ENCODE results near the gene MLEC. TPM values are rescaled to one million over a fixed set of nuclear protein-coding genes. Genes with fewer than 3 reads are reported as not detected.

Gene MLEC
- total and polyA plus RNA-seq, 2 of the 13 experiments (the other 11 are each of a cell fraction or from before 2014, with no cell fraction given): 49.8 to 156 TPM

- TF ChIP-seq TFDP2 (CRISPR knock-in tag; IDR thresholded peaks at IDR 0.05) (peak; percentile 66; the same call in 1 of the 2 replicates), HBP1 (CRISPR knock-in tag; IDR thresholded peaks at IDR 0.05; ENCODE audit: low read depth) (0 out of 2 replicates have a peak, but pooled peaks have one; percentile 37), ZSCAN31 (CRISPR knock-in tag; IDR thresholded peaks at IDR 0.05; ENCODE audit: low read depth) (peak; percentile 76; the same call in 1 of the 2 replicates), HDAC2 (CRISPR knock-in tag; IDR thresholded peaks at IDR 0.05) (peak; percentile 30; the same call in 1 of the 2 replicates), ETV5 (CRISPR knock-in tag; IDR thresholded peaks at IDR 0.05; ENCODE audit: borderline replicate concordance) (0 out of 2 replicates have a peak, but pooled peaks have one; percentile 52), RXRA (CRISPR knock-in tag; IDR thresholded peaks at IDR 0.05) (peak; percentile 63), SOX6 (IDR thresholded peaks at IDR 0.05) (no peak), SOX6 (CRISPR knock-in tag; IDR thresholded peaks at IDR 0.05) (no peak), THAP8 (CRISPR knock-in tag; IDR thresholded peaks at IDR 0.05; ENCODE audit: borderline replicate concordance) (no peak), E2F2 (CRISPR knock-in tag; IDR thresholded peaks at IDR 0.05; ENCODE audit: borderline replicate concordance) (no peak), IRF2 (CRISPR knock-in tag; IDR thresholded peaks at IDR 0.05) (peak; percentile 20; the same call in 1 of the 2 replicates), ZBTB37 (CRISPR knock-in tag; IDR thresholded peaks at IDR 0.05) (no peak), TMF1 (CRISPR knock-in tag; IDR thresholded peaks at IDR 0.05; ENCODE audit: low read depth) (peak; percentile 71; the same call in 1 of the 2 replicates), SOX13 (IDR thresholded peaks at IDR 0.05) (no peak), SOX13 (CRISPR knock-in tag; conservative IDR thresholded peaks at IDR 0.05 in 1 of 2, IDR thresholded peaks at IDR 0.05 in 1 of 2) (no peak; a peak in 1 of 4 replicates), ZNF616 (CRISPR knock-in tag; IDR thresholded peaks at IDR 0.05; ENCODE audit: low read depth) (no peak), GTF2F1 (IDR thresholded peaks at IDR 0.05; ENCODE audit: low read length) (no peak), ZNF782 (CRISPR knock-in tag; IDR thresholded peaks at IDR 0.05; ENCODE audit: borderline replicate concordance) (no peak; the same call in 1 of the 2 replicates), E2F5 (CRISPR knock-in tag; conservative IDR thresholded peaks at IDR 0.05) (0 out of 2 replicates have a peak, but pooled peaks have one; percentile 32), ZMAT5 (CRISPR knock-in tag; IDR thresholded peaks at IDR 0.05; ENCODE audit: borderline replicate concordance, low read depth) (no peak), NR3C1 (CRISPR knock-in tag; IDR thresholded peaks at IDR 0.05) (no peak), BRCA1 (CRISPR knock-in tag; IDR thresholded peaks at IDR 0.05) (no peak)
Measured at GRCh38 chr12:120725659-120726509, 38.9 kb downstream of the MLEC start, which contains the start of gene ACADS (continued).
